PFSK-1 (cell line): ENCODE measurements around the gene LOXHD1.

Experiments used
- POLR2AphosphoS5 ChIP-seq: IDR thresholded peaks from 2 replicates; pipeline ENCODE4 v1.6.1; 2012; ENCODE audit warnings: low read depth, mild to moderate bottlenecking, control low read depth, low read length, moderate library complexity
- REST ChIP-seq, 2 experiments: IDR thresholded peaks; 2 replicates each; pipeline versions ENCODE4 v1.6.1 to v1.8.0; 2011 to 2012; ENCODE audit warnings: low read depth in 2 of 2, low read length in 2 of 2, control low read depth in 1 of 2, inconsistent platforms in 1 of 2, mild to moderate bottlenecking in 1 of 2, moderate library complexity in 1 of 2; ENCODE audit not compliant: insufficient read depth in 1 of 2
- SIN3A ChIP-seq: IDR thresholded peaks from 2 replicates; pipeline ENCODE4 v1.6.1; 2012; ENCODE audit warnings: mild to moderate bottlenecking, low read length, moderate library complexity, borderline replicate concordance; ENCODE audit not compliant: insufficient read depth
- TAF1 ChIP-seq: IDR thresholded peaks from 2 replicates; pipeline ENCODE4 v1.6.1; 2012; ENCODE audit warnings: low read length, control low read depth, borderline replicate concordance; ENCODE audit not compliant: insufficient read depth

- no peak for TF ChIP-seq POLR2AphosphoS5
- TF ChIP-seq SIN3A: no peak
- no peak for TF ChIP-seq REST (IDR thresholded peaks at IDR 0.05; ENCODE audit: insufficient read depth in 1 of 2, low read depth in 2 of 2, low read length in 2 of 2)
- no peak for TF ChIP-seq TAF1
Measured at GRCh38 chr18:46554406-46555080, 102.5 kb downstream of the LOXHD1 start.
